Spleen (tissue), 7 donors: ENCODE data around the gene CCDC102B.

Source experiments
- POLR2A ChIP-seq, 3 donors: fragments of 450-650 bp; IDR thresholded peaks; one replicate each; pipeline ENCODE4 v1.5.1; 2017; ENCODE audit warnings: antibody characterized with exemption in 3 of 3, mild to moderate bottlenecking in 1 of 3
- POLR2AphosphoS5 ChIP-seq, 3 donors: sonication (generic); formaldehyde crosslinking; IDR thresholded peaks; one replicate each; pipeline ENCODE4 v1.5.1; 2017; ENCODE audit warnings: antibody characterized with exemption in 3 of 3
- TF ChIP-seq, protein P1 (sequence below), 11 experiments: fragments of 200-600 bp in 7 of 11; fragments of 450-650 bp in 4 of 11; sonication (generic) in 4 of 11; IDR thresholded peaks in 8 of 11; conservative IDR thresholded peaks in 3 of 11; 1 replicate in 7 of 11; 2 replicates in 4 of 11; pipeline versions ENCODE4 v1.4.0 to v1.8.0; 2016 to 2021; ENCODE audit warnings: antibody characterized with exemption in 11 of 11, inconsistent platforms in 4 of 11, mild to moderate bottlenecking in 1 of 11
- donor health status: DM: no; HTN: no; CAD: no; lungs with moderate emphysema.
- donor health status: DM: no; HTN: no; CAD: no.
- donor health status: DM: no; HTN: no; CAD: no.

DNA sequence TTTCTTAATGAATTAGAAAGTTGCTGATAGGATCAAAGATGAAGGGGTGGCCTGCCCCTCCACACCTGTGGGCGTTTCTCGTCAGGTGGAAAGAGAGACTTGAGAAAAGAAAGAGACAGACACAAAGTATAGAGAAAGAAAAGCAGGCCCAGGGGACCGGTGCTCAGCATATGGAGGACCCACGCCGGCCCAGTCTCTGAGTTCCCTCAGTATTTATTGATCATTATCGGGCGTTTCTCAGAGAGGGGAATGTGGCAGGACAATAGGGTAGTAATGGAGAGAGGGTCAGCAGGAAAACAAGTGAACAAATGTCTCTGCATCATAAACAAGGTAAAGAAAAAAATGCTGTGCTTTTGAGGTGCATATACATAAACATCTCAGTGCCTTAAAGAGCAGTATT lies 144.3 kb downstream of the CCDC102B start:
- TF ChIP-seq POLR2AphosphoS5 (IDR thresholded peaks at IDR 0.05) (no peak), POLR2A (IDR thresholded peaks at IDR 0.05) (no peak)
- TF ChIP-seq, protein P1, sequence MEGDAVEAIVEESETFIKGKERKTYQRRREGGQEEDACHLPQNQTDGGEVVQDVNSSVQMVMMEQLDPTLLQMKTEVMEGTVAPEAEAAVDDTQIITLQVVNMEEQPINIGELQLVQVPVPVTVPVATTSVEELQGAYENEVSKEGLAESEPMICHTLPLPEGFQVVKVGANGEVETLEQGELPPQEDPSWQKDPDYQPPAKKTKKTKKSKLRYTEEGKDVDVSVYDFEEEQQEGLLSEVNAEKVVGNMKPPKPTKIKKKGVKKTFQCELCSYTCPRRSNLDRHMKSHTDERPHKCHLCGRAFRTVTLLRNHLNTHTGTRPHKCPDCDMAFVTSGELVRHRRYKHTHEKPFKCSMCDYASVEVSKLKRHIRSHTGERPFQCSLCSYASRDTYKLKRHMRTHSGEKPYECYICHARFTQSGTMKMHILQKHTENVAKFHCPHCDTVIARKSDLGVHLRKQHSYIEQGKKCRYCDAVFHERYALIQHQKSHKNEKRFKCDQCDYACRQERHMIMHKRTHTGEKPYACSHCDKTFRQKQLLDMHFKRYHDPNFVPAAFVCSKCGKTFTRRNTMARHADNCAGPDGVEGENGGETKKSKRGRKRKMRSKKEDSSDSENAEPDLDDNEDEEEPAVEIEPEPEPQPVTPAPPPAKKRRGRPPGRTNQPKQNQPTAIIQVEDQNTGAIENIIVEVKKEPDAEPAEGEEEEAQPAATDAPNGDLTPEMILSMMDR (IDR thresholded peaks at IDR 0.05 in 8 of 11, conservative IDR thresholded peaks at IDR 0.05 in 3 of 11) = no peak
